Prostate gland (tissue), 2 donors: ENCODE results near the gene HMGA1.

Experiments
- CTCF ChIP-seq, 4 experiments: fragments of 200-600 bp in 2 of 4; fragments of 450-650 bp in 2 of 4; sonication (generic) in 2 of 4; IDR thresholded peaks; 1 replicate in 3 of 4; 2 replicates in 1 of 4; pipeline ENCODE4 v1.5.1; 2016 to 2019; ENCODE audit warnings: antibody characterized with exemption in 4 of 4, mild to moderate bottlenecking in 2 of 4, moderate library complexity in 2 of 4
- POLR2A ChIP-seq: fragments of 450-650 bp; IDR thresholded peaks from one replicate; pipeline ENCODE4 v1.6.1; 2016; ENCODE audit warnings: antibody characterized with exemption, mild to moderate bottlenecking
- POLR2AphosphoS5 ChIP-seq: sonication (generic); formaldehyde crosslinking; IDR thresholded peaks from one replicate; pipeline ENCODE4 v1.6.1; 2017; ENCODE audit warnings: antibody characterized with exemption

DNA sequence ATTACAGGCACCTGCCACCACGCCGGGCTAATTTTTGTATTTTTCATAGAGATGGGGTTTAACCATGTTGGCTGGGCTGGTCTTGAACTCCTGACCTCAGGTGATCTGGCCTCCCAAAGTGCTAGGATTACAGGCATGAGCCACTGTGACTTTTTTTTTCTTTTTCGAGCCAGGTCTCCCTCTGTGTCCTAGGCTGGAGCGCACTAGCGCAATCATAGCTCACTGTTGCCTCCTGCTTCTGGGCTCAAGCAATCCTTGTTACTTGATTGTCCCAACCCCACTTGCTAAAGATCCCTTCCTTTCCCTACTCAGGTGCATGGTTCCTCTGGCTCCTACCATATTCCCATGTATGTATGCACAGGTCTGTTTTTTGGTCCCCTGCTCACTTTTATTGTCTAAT, 39.5 kb downstream of the HMGA1 start:
- no peak for TF ChIP-seq CTCF (IDR thresholded peaks at IDR 0.05)
- no peak for TF ChIP-seq POLR2A
- TF ChIP-seq POLR2AphosphoS5 = no peak
